ENCODE data around the gene INMT. TPM values are rescaled to one million over a fixed set of nuclear protein-coding genes. Genes with fewer than 3 reads are reported as not detected.

Gene INMT
- total RNA-seq, 1 experiment from 2014 or later: 0.24 TPM

DNA sequence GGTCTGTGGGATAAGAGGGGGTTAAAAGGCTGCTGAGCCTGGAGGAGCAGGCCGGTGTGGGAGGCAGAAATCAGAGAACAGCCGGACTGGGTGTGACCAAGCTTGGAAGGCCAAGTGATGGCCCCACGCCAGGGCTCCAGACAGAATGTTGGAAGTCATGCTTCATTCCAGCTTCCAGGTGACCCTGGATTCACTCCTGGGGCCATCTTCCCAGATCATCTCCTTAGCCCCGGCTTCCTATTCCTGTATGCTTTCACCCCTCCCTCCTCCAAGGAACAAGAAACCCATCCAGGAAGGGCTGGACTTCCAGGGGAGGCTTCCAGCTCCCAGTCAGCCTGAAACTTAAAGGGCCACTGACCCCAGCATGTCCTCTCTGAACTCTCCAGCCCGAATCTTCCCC, 1.0 kb downstream of the INMT start:
- no peak overlapping the region for H3K27ac ChIP-seq
- H3K4me3 ChIP-seq: no peak overlapping the region
- H3K36me3 ChIP-seq: no peaks in the 10 kb centered on the region
- H3K27me3 ChIP-seq: no peaks in the 10 kb centered on the region
- peaks cover 3% of the 10 kb centered on the region; the same call in 1 of the 2 replicates for H3K9me3 ChIP-seq (replicated peaks)
- peak; percentile 58 to 59 for DNase-seq
- H3K4me1 ChIP-seq: peaks cover 28% of the 10 kb centered on the region

DNA sequence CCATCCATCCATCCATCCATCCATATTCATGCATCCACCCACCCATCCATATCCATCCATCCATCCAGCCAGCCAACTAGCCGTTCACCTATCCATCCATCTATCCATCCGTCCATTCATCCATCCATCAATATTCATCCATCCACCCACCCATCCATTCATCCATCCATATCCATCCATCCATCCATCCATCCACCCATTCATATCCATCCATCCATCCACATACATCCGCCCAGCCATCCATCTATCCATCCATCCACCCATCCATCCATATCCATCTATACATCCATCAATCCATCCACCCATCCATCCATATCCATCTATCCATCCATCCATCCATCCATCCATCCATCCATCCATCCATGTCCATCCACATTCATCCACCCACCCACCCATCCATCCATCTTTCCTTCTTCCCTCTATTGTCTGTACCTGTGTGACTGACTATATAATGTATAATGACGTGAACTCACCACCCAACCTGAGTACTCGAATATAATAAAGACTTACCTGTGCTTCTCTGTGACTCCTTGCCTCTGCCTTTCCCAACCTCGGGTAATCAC, 2.5 kb downstream of the INMT start:
- H3K4me3 ChIP-seq: no peak overlapping the region
- H3K27me3 ChIP-seq: no peaks in the 10 kb centered on the region
- H3K4me1 ChIP-seq: peaks cover 28% of the 10 kb centered on the region
- H3K36me3 ChIP-seq: no peaks in the 10 kb centered on the region
- DNase-seq: no peak
- peaks cover 3% of the 10 kb centered on the region; the same call in 1 of the 2 replicates for H3K9me3 ChIP-seq (replicated peaks)
- no peak overlapping the region for H3K27ac ChIP-seq

DNA sequence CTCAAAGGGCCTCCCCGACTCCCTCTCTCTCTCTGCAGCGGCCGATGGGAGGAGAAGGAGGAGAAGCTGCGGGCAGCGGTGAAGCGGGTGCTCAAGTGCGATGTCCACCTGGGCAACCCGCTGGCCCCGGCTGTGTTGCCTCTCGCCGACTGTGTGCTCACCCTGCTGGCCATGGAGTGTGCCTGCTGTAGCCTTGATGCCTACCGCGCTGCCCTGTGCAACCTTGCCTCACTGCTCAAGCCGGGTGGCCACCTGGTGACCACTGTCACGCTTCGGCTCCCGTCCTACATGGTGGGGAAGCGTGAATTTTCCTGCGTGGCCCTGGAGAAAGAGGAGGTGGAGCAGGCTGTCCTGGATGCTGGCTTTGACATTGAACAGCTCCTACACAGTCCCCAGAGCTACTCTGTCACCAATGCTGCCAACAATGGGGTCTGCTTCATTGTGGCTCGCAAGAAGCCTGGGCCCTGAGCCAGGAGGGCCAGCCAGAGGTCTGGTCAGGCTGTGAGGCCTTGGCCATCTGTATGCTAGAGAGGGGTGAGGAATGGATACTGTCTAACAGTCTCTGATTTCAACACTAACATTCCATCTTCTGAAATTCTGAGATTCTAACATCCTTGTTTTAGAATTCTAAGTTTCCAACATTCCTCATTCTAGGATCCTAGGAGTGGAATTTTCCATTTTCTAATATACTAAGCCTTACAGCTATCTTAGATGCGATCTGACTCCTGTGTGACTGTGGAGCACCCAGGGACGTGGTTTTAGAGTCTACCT, 3.6 kb downstream of the INMT start:
- Histone ChIP-seq H3K27me3 (no peaks in the 10 kb centered on the region), H3K4me3 (no peak overlapping the region), H3K9me3 (replicated peaks) (0 out of 2 replicates have a peak, but pooled peaks cover 3% of the 10 kb centered on the region), H3K4me1 (peaks cover 21% of the 10 kb centered on the region), H3K36me3 (no peaks in the 10 kb centered on the region), H3K27ac (no peak overlapping the region)
- DNase-seq: no peak

DNA sequence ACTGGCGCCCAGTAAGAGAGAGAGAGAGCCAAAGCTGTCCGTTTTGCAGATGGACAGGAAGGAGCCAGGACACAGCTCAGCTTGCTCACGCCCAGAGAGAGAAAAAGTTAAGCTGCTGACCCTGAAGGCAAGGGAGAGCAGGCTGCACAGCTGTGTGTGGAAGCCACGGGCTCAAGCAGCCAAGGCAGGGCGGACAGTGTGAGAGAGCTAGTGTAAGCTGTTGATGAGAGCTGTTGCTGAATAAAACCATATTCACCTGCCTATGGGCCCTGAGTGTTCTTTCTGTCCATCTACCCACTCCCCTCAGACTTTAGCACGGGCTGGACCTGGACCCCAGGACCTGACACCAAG, 5.4 kb downstream of the INMT start:
- 0 out of 2 replicates have a peak, but pooled peaks cover 3% of the 10 kb centered on the region for H3K9me3 ChIP-seq (replicated peaks)
- peaks cover 10% of the 10 kb centered on the region; the same call in 1 of the 2 replicates for H3K4me1 ChIP-seq
- no peak overlapping the region for H3K27ac ChIP-seq
- H3K36me3 ChIP-seq: no peaks in the 10 kb centered on the region
- no peak overlapping the region for H3K4me3 ChIP-seq
- no peaks in the 10 kb centered on the region for H3K27me3 ChIP-seq
- DNase-seq: no peak

DNA sequence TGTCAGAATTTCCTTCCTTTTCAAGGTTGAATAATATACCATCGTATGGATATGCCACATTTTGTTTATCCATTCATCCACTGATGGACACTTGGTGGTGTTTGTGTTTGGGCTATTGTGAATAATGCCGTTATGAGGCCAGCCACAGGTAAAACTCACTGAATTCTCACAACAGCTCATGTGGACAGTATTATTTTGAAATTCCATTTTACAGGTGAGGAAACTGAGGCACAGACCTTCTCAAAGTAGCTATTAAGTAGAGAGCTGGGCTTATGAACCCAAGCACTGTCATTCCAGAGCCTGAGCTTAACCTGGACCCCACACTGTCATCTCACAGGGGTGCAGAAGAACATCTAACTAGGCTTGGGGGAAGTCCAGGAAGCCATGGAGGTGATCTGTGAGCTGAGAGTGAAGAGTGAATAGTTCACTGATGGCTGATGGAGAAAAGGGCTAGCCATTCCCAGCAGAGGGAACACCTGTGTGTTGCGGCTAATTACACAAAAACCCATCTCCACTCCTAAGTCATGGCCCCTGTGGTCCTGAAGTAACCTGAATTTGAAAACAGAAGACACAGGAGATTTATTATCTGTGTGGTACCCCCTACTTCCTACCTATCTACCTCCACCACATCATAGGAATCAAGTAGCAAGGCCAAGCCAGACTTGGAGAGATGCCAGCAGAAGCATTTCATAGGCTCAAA, 8.7 kb downstream of the INMT start:
- H3K36me3 ChIP-seq: no peaks in the 10 kb centered on the region
- no peaks in the 10 kb centered on the region for H3K4me1 ChIP-seq
- 0 out of 2 replicates have a peak, but pooled peaks cover 3% of the 10 kb centered on the region for H3K27me3 ChIP-seq
- H3K27ac ChIP-seq: no peak overlapping the region
- DNase-seq: no peak
- H3K4me3 ChIP-seq: no peak overlapping the region
- 0 out of 2 replicates have a peak, but pooled peaks cover 3% of the 10 kb centered on the region for H3K9me3 ChIP-seq (replicated peaks)

DNA sequence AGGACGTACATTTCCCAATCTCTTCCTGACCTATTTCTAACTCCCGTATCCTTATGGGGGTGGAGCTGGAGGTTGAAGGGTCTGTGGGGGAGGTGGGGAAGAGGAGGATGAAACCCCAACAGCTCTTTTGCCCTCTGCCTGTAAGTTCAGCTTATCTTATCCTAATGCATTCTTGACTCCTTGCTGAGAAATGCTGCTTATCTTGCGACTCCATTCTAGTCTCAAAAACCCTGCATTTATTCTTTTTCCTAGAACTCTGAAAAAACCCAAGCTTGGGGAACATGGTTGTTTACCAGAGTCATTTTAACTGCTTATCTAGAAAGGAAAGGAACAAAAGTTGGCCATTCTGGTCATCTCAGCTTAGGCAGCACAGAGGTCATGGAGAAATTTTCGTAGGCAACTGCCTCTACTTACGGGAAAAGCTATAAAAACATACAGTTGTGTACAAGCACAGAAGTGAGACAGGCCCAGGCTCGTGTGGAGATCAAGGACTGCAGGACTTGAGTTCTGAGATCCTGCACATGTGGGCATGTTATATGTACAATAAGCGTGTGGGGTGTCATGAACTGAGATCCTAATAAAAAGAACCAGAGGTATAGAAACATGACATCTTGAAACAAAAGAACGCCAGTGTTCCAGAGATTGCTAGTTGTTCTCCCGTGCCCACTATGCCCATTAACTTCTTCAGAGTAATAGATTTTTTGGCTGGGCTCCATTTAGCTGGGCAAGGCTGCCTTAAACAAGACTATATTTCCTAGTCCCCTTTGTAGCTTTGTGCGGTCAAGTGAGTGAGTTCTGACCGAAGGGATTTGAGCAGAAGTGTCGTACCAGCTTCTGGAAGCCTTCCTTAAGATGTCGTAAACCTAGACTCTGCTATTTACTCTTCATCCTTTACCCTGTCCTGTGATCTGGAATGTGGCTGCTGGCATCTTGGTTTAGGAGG, 9.6 kb downstream of the INMT start:
- Histone ChIP-seq H3K9me3 (replicated peaks) (0 out of 2 replicates have a peak, but pooled peaks cover 3% of the 10 kb centered on the region), H3K27ac (no peak overlapping the region), H3K4me1 (no peaks in the 10 kb centered on the region), H3K36me3 (no peaks in the 10 kb centered on the region), H3K27me3 (0 out of 2 replicates have a peak, but pooled peaks cover 3% of the 10 kb centered on the region), H3K4me3 (no peak overlapping the region)
- DNase-seq: no peak

DNA sequence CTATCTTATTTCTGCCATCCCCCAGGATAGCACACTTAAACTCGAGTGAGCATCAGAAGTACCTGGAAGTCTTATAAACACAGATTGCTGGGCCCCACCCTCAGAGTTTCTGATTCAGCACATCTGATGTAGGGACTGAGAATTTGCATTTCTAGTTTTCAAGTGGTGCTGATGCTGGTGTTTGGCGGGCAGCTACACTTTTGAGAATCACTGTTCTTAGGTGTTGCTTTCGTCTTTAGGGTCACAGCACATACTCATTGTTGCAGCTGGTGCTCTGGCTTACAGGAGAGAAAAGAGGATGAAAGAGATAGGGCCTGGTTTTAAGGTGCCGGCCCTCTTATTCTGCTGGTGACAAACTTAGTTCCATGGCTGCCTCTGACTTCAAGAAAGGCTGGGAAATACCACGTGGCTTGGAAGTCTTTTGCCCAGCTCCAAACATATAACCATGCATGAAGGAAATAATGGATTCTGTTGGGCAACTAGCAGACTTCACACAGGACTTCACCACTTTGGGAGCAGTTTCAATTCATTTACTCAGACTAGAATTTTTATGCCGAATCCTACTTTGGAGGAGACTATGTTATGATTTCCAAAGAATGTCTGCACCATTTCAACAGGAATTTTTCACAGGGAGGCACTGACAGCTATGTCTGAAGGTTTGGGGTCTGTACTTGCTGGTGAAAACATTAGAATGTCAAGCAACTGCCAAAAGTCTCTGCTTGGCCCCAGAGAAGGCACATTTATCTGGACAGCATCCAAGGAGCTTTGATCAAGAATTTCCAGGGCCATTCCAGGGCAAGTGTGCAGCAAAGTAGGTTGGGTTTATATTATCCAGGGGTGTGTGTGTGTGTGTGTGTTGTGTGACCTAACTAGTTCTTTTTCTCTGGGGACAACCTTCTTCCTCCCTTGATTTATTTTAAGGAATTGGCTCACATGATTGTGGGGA, 12.4 kb downstream of the INMT start:
- Histone ChIP-seq H3K9me3 (replicated peaks) (0 out of 2 replicates have a peak, but pooled peaks cover 3% of the 10 kb centered on the region), H3K27me3 (0 out of 2 replicates have a peak, but pooled peaks cover 3% of the 10 kb centered on the region), H3K4me3 (no peak overlapping the region), H3K4me1 (no peaks in the 10 kb centered on the region), H3K36me3 (no peaks in the 10 kb centered on the region), H3K27ac (no peak overlapping the region)
- DNase-seq: no peak

DNA sequence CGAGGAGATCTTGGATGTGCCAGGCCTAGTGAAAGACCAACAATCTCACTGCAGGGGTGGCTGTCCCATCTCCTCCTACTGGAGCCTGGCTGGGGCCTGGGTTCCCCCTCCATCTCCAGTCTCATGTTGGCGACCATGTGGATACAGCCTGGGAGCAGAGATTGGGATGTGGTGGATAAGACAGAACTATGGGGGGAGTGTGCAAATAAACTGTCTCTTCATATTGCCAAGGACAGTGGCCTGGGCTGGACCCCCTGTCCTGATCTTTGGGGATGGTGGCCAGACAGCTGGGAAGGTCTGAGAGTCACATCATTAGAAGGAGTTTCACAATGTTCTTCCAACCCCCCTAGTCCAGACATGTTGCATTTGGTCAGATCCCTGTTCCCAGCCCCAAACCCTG, 13.5 kb downstream of the INMT start:
- Histone ChIP-seq H3K36me3 (no peaks in the 10 kb centered on the region), H3K27ac (no peak overlapping the region), H3K27me3 (0 out of 2 replicates have a peak, but pooled peaks cover 3% of the 10 kb centered on the region), H3K9me3 (replicated peaks) (0 out of 2 replicates have a peak, but pooled peaks cover 2% of the 10 kb centered on the region), H3K4me3 (no peak overlapping the region), H3K4me1 (no peaks in the 10 kb centered on the region)
- DNase-seq: no peak

DNA sequence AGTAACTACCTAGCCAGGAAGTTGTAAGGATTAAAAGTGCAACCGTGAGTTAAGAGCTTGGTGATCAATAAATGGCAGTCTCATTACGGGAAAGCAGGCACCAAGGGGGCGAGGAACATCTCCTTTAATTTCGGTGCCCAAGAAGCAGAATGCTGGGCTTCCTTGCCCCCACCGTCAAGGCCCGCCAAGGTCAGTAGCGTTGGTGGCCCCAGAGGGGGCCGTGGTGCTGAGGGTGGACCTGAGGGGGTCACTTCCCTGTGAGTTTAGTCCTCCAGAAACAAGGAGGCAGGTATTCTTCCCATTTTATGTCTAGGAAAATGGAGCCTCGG, 18.9 kb downstream of the INMT start:
- no peak for DNase-seq
- no peak overlapping the region for H3K4me3 ChIP-seq
- H3K27ac ChIP-seq: no peak overlapping the region
- no peaks in the 10 kb centered on the region for H3K36me3 ChIP-seq
- no peaks in the 10 kb centered on the region for H3K9me3 ChIP-seq (replicated peaks)
- no peaks in the 10 kb centered on the region for H3K4me1 ChIP-seq
- H3K27me3 ChIP-seq: no peaks in the 10 kb centered on the region; the same call in 1 of the 2 replicates

DNA sequence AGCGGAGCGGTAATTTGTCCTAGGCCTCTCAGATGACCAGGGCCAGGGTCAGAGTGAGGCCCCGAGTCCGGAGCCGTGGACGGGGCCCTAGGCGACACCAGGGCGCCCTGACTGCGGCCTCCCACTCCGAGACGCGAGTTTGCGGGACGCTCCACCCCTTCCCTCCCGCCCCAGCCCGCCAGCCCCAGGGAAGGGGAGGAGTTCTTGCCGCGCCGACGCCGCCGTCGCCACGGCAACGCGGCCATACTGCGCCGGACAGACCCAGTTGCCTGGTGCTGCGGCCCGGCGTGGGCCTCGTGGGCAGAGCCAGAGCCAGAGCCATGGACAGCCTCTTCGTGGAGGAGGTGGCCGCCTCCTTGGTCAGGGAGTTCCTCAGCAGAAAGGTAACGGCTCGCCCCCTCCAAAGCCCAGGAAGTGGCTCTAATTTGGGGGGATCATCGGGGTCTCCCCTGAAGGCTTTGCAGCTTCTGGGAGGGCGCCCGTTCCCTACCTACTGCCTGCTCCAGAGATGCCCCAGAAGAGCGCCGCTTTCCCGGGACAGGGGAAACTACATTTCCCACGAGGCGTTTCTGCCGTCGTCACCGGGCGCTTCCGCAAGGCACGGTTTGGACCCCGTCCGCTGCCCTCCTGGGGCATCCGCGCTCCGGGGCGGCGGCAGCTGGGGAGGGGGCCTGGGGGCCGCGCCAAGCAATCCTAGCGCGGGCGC, 19.4 kb downstream of the INMT start, which contains the start of gene MINDY4:
MINDY4 (plus strand) TSS at position 244 of the 706 bp plus-strand sequence; CDS start at position 321, 77 bp downstream.
- H3K27me3 ChIP-seq: no peaks in the 10 kb centered on the region; the same call in 1 of the 2 replicates
- no peaks in the 10 kb centered on the region for H3K9me3 ChIP-seq (replicated peaks)
- no peaks in the 10 kb centered on the region for H3K36me3 ChIP-seq
- no peak within 1 kb of the TSS for H3K27ac ChIP-seq
- no peak for DNase-seq
- H3K4me3 ChIP-seq: no peak within 1 kb of the TSS
- H3K4me1 ChIP-seq: no peaks in the 10 kb centered on the region

DNA sequence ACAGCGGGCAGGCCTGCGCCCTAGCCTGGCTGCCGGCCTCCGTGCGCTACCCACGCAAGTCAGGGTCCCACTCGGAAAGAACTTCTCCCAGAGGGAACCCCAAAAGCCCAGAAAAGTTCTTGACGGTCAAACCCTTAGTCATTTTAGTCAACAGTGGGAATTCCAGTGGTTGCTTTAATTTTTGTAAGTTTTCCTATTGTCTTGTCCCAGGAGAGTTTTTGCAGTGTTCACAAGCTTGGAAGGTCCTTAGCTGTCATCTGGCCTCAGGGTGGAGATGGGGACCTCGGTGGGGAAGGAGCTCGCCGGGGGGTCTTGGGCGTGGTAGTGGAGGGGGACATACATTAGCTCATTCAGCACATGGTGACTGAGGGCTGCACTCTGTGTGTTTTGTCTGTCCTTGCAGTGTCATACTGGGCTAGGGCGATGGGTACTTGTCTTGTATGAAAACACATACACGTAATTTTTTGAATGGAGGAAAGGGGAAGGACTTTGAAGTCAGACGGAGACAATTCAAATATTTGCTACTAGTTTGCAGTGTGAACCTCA, 20.0 kb downstream of the INMT start:
- no peaks in the 10 kb centered on the region; the same call in 1 of the 2 replicates for H3K27me3 ChIP-seq
- H3K27ac ChIP-seq: no peak overlapping the region
- no peak overlapping the region for H3K4me3 ChIP-seq
- no peaks in the 10 kb centered on the region for H3K4me1 ChIP-seq
- no peak for DNase-seq
- no peaks in the 10 kb centered on the region for H3K36me3 ChIP-seq
- H3K9me3 ChIP-seq (replicated peaks): no peaks in the 10 kb centered on the region

DNA sequence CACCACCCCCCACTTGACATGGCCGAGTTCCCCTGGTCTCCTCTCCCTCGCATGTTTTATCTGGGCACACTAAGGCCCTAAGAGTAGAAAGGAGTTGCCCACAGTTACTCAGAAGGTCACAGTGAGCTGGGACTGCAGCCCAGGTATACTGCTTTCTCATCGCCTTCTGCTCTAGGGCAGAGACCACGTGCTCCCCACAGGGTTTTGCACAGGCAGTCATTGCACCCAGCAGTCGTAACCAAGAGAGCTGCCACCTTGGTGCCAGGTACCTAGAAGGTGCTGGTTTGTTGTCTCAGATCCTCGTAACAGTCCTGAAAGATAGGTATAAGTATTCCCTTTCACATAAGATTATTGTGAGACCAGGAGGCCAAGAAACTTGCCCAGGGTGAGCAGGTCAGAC, 21.0 kb downstream of the INMT start:
- no peaks in the 10 kb centered on the region for H3K9me3 ChIP-seq (replicated peaks)
- no peaks in the 10 kb centered on the region for H3K4me1 ChIP-seq
- DNase-seq: no peak
- no peak overlapping the region for H3K27ac ChIP-seq
- no peaks in the 10 kb centered on the region for H3K36me3 ChIP-seq
- H3K27me3 ChIP-seq: peaks cover 4% of the 10 kb centered on the region; the same call in 1 of the 2 replicates
- H3K4me3 ChIP-seq: no peak overlapping the region

DNA sequence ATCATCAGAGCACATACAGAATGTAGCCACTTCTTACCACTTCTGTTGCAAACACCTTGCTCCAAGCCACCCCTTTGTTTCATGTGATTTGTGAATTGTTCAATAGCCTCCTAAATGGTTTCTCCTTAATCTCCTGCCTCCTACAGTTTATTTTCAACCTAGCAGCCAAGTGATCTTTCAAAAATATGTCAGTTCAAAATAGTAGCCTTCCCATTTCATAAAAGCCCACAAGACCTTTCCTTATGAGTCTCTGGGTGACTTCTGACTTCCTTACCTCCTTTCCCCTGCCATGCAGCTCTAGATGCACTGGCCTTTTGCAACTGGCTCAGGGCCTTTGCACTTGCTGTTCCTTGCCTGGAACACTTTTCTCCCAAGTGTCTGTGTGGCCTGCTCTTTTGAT, 24.1 kb downstream of the INMT start:
- H3K4me3 ChIP-seq: no peak overlapping the region
- peaks cover 4% of the 10 kb centered on the region for H3K27me3 ChIP-seq
- H3K9me3 ChIP-seq (replicated peaks): no peaks in the 10 kb centered on the region
- no peaks in the 10 kb centered on the region for H3K36me3 ChIP-seq
- H3K4me1 ChIP-seq: no peaks in the 10 kb centered on the region
- no peak for DNase-seq
- no peak overlapping the region for H3K27ac ChIP-seq
